HG03521 (cell line): ENCODE results near the gene LARP4.
"Not testable (repeated sequence)": the region's sequence is repeated elsewhere in the genome, so short reads cannot be mapped to it uniquely, and the experiment has no call there.

Experiments used
- ATAC-seq: cut with Tn5 transposase; IDR thresholded peaks from one replicate; pipeline ENCODE4 v1.9.1; 2021; ENCODE audit warnings: mild to moderate bottlenecking, moderate library complexity; ENCODE audit not compliant: unreplicated experiment

The LARP4 gene

DNA sequence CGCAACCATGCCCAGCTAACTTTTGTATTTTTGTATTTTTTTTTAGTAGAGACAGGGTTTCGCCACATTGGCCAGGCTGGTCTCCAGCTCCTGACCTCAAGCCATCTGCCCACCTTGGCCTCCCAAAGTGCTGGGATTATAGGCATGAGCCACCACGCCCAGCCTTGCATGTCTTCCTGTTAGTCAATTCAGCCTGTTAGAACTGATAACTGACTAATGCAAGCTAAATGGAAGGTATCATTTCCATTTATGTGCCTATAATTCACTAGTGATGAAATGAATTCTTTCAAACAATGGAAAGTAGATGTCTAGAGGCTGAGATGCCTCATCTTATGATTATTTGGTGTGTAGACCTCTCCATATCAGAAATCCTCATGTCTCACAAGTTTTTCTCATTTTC lies 66.8 kb downstream of the LARP4 start:
- ATAC-seq = no peak

DNA sequence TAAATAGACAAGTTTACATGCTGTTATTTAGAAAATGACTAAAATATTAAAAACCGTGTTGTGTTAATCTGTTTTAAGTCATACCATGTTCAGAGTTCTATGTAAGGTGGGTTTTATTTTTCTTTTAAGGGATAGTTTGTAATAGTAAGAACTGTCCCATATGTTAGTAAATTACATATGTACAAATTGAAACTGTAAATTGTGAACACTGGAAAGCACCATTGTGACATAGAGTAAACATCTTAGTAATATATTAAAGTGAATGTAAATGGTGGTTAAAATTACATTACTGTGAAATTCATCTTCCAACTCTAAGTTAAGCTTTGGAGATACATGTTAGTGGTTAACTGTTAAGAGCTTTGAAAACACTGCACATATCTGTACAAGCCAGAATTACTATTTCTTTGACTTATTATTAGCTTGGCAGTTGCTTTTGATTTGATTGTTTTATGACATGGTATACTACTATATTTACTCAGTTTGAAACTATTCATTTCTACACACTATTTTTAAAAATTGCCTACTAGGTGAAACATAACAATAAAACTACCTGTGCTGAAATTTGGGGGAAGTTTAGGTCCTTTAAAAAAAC lies 76.7 kb downstream of the LARP4 start:
- no peak for ATAC-seq

DNA sequence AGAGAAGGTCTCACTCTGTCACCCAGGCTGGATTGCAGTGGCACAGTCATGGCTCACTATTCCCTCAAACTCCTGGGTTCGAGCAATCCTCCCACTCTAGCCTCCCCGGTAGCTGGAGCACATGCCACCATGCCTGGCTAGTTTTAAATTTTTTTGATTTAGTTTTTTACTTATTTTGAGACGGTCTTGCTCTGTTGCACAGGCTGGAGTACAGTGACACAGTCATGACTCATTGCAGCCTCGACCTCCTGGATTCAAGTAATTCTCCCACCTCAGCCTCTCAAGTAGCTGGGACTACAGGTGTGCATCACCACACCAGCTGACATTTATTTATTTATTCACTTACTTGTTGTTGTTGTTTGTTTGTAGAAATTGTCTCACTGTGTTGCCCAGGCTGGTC lies 81.9 kb downstream of the LARP4 start:
- ATAC-seq = no peak

DNA sequence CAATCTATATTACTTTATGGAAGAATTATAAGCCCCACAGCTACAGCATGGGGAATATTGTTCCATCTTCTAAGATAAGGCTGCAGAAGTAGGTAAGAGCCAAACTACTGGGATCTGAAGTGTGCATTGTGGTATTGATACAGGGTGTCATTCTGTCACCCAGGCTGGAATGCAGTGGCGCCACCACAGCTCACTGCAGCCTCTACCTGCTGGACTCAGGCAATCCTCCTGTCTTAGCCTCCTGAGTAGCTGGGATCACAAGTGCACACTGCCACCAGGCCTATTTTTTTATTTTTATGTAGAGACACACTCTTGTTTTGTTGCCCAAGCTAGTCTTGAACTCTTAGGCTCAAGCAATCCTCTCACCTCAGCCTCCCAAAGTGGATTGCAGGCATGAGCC lies 82.8 kb downstream of the LARP4 start:
- no peak for ATAC-seq

DNA sequence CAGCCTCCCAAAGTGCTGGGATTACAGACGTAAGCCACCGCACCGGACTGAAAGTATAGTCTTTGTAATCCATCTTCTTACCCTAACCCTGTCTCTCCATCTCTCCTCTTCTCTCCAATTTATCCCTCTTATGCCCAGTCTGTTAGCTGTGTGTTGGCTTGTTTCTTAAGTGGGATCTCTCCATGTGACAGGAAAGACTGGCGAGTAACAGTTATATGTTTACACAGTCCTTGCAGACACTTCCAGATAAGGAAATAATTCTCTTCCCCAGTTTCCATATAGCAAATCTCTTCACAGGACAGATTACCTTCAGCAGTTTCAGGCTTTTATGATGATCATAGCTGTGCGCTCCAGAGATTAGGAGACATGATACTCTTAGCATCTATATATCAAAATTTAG lies 88.1 kb downstream of the LARP4 start:
- ATAC-seq = no peak

DNA sequence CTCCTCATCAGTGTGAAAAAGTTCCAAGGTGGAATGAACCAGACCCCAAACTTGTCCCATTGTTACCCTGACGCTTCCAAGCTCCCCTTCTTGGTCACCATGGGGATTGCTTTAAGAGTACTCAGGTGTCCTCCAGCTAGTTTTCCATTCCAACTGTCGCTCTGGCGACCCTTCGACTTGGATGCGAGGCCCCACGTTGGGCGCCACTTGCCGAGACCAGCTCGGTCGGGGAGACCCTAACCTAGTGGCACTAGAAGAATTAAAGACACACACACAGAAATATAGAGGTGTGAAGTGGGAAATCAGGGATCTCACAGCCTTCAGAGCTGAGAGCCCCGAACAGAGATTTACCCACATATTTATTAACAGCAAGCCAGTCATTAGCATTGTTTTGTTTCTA lies 97.4 kb downstream of the LARP4 start:
- ATAC-seq = not testable (repeated sequence)

DNA sequence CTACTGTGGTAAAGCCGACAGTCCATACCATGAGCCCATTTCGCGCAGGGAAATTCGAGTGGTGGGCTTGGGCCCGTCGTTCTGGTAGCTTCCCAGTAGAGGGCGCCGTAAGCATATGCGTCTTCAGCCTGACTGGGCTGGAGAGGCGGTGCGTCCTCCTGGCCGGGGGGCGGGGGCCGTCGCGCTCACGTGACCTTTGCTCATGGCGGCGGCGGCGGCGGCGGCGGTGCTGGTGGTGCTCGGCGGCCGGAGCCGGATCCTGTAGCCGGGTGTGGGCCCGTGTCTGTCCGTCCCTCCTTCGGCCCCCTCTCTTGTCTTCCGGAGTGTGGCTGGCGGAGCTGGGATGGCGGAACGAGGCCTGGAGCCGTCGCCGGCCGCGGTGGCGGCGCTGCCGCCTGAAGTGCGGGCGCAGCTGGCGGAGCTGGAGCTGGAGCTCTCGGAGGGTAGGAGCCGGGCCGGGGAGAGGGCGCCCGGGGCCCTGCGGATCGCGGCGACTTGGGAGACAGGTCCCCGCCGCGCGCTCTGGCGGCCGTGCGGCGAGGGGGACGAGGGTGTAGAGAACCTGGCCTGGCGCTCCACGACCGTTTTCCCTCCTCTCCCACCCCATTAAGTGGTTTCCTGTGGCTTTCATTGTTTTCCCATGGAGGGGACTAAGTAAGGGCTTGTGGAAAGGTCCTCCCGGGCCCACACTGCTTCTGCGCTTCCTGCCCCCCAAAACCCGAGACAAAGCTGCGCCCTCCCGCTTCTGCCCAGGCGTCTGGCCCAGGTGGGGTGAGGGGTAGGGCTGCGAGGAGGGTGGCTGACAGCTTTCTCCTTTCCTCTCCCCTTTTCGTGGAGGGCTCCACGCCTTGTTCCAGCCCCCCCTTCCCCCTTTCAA lies 104.4 kb downstream of the LARP4 start, which contains the start of gene DIP2B:
Gene DIP2B (plus strand): TSS at position 188 of the 877 bp plus-strand sequence. CDS start 156 bp downstream, at position 344.
- ATAC-seq = peak; percentile 85

DNA sequence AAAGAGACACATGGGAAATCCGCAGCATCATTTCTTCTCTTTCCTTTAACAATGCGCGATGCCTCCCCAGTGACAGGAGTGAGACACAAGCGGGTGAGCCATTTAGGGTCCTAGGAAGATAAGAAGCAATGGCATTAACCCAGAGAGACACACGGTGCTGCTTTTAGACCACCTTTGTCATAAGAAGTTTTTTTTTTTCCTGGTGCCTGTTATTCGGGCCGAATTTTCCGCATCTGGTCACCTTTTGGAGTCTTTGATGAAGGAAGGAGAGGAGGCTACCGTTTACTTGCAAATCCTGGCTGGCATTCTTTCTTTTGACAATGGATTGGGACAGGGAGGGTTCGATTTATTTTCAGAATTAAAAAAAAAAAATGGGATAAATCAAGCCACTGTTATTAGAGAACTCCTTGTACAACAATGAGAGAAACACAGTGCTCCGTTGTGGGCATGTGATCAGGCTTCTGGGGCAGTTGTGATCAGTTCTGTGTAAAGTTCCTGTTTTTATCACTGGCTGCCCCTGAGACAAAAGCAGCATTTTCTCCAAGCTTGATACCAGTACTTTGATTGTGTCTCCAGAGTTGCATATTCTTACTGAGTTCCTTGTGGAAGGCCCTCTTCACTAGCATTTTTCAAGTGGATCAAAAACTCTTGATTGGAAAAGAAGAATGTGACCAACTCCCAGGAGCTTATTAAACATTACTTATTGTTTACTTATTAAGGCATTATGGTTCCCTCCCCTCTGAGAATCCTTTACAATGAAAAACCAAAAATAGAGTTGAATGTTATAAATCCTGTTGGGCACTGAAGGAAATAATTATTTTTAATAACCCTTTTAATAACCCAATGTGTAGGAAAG lies 105.2 kb downstream of the LARP4 start:
- no peak for ATAC-seq

DNA sequence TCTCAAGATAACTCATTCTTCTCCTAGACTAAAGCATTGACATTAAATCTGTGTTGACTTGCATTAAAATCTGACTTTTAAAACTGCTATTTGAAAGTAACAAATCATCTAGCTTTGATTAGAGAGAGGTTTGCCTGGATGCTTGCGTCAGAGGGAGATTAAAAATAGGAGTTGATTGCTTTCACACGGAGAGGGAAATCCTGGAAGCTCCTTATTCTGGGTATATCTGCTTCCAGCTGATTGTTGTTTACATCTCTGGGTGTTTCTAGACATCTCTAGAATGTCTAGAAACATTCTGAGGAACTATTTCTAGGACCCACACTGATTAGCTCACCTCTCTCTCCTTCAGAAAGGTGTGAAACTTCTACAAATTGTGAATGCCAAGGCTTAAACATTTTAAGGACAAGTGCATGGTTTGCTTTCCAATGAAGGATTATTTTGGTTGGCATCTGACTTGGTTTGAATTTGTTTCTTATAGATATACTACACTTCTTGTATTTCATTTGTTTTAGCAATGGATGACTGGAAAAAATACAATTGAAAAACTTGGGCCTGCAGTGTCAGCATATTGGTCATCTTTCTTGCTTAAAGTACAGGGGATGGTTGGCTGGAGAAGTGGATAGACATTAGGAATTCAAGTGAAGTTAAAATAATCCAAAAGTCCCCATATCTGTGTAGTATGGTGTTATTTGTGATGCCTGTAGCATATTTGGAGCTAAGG lies 106.2 kb downstream of the LARP4 start:
- ATAC-seq = no peak

DNA sequence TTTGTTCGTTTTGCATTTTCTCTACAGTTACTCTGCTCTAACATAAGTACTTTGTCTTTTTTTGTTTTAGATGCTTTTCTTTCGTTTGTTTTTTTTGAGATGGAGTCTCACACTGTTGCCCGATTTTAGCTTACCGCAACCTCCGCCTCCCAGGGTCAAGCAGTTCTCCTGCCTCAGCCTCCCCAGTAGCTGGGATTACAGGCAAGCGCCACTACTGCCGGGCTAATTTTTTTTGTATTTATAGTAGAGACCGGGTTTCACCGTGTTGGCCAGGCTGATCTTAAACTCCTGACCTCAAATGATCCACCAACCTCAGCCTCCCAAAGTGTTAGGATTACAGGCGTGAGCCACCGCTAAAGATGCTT lies 106.8 kb downstream of the LARP4 start:
- no peak for ATAC-seq

DNA sequence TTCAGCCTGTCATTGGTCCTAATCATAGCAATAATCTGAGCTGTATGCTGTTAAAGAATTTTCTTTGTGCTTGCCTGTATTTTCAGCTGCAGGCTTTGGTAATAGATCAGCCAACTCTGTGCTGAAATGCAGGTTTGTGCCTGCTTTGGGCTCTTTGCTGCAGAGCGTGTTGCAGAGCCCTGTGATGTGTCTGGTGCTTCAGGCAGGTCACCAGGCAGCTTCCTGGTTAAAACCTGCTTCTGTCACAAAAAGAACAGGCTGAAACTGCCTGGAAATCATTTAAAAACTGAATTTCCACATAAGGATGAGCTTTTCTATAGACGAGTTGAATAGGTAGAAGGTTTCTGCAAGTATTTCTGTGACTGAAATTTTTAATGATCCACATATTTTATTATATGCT lies 107.2 kb downstream of the LARP4 start:
- ATAC-seq = no peak

DNA sequence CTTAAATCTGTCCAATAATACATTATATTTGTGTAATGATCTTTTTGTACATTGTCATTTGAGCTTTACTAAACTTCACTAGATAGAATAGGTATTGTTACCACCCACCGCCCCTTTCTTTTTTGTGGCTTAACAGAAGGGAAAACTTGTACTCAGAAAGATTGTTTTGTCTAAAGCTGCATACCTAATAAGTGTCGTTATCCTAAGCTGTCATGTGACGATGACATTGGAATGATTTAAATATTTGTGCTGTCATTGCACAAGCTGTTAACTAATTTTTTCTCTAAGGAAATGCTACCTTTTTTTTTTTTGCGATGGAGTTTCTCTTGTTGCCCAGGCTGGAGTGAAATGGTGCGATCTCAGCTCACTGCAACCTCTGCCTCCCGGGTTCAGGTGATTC lies 107.7 kb downstream of the LARP4 start:
- no peak for ATAC-seq

DNA sequence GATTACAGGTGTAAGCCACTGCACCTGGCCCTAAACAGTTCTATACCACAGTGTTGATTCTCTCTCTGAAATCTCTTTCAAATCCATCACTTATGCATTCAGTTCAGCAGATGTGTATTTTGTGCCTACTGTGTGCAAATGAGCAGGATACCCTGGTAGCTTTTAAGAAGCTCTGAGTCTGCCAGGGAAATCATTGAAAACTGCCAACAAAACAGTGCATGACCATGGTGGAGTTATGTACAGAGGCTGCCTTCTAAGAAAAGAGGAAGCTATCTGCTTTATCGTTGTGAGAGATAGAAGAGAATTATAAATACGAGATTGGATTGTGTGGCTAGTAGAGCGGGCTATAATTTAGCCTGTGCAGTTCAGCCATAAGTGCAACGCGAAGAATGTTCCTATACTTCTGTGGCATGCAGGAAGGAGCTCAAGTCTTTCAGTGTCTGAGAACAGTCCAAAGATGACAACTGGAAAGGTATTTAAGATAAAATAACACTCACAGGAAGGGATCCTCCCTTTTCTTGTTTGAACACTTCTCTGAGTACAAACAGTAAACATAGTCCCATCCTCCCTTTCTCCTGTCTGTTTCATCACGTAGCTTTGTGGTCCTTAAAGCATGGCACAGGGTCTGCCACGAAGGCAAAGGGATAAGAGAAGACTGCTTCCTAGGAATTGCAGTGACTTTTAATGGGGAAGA lies 108.4 kb downstream of the LARP4 start:
- ATAC-seq = no peak

DNA sequence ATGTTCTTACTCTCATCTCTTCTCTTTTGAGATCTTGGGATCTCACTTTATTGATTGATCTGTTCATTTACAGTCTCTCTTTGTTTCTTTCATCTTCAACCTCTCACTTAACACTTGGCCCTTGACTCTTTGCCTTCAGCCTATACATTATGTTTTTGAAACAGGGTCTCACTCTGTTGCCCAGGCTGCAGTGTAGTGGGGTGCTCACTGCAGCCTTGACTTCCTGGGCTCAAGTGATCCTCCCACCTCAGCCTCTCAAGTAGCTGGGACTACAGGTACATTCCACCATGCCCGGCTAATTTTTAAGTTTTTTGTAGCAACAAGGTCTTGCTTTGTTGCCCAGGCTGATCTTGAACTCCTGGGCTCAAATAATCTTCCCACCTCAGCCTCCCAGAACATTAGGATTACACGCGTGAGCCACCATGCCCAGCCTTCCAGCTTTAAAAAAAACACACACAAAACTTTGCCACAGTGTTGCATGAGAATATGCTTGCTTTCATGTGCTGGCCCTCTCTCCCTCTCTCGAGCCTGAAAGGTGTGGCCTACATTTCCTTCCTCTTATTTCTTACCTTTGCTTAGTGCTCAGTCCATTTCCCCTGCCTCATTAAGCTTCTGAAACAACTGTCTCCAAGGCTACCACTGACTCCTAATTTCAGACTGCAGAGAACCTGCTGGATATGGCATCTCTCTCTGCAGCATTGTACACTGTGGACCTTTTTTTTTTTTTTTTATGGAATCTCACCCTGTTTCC lies 114.0 kb downstream of the LARP4 start:
- no peak for ATAC-seq

DNA sequence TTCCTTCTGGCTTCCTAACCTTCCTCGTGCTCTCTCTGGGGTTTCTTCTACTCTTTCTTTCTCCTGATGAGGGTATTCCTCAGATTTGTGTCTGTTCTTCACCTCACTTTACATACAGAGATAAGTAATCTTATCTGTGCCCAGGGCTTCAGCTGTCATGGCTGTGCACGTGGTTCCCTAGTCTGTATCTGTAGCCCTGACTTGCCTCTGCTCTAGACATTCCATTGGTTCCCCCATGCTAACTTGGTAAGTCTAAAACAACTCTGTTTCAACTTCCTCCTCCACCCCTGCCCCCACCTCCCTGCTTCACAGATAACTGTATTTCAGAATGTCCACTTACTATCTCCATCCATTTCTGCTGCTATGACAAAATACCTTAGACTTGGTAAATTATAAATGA lies 114.9 kb downstream of the LARP4 start:
- ATAC-seq = no peak

DNA sequence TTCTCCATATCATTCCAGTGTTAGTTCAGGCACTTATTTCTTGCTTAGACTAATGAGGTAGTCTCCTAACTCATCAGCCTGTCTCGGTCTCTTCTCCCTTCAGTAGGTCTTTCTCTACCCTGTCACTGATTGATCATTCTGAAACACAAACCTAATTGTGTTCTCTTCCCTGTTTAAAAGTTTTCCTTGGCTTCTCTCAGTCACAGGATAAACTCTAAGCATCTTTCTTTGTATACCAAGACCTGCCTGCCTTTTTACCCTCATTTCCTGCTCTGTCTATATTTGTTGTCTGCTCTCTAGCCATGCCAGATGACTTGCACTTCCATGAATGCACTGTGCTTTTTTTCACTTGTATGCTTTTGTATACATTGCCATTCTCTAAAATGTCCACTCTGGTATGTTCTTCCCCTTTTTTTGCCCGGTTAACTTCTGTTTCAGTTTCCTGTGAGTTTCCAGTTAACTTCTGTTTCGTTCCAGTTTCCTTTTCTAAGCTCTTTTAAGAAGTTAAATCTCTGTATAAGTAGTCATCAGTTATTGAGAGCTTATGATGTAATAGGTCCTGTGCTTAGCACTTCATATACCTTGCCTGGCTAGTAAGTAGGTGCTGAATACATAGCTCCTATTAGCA lies 116.8 kb downstream of the LARP4 start:
- ATAC-seq = peak; percentile 67

DNA sequence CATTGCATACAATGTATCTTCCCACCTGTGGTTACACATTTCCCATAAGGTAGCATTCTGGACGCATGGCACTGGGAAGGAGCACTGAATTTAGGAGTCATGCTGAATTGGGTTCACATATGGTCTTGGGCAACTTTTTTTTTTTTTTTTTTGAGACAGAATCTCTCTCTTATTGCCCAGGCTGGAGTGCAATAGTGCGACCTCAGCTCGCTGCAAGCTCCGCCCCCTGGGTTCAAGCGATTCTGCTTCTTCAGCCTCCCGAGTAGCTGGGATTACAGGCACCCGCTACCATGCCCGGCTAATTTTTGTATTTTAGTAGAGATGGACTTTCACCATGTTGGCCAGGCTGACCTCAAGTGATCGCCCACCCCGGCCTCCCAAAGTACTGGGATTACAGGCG lies 117.4 kb downstream of the LARP4 start:
- ATAC-seq = no peak

DNA sequence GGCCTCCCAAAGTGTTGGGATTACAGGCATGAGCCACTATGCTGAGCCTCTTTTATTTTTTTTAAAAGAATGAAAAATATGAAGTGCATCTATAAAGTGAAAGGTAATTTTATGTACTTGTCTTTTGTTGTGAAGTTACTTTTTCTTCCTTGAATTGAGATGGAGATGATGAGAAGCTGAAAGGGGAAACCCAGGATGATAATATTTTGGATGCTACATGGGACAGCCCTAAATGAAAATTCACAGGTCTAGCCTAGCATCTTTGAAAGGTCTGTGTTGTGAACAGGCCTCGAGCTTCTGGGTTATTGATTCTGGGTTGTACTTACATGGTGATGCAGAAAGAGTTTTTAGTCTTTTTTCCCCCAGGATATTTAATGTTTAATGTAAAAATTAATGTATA lies 118.7 kb downstream of the LARP4 start:
- ATAC-seq = no peak
